Measurements from ENCODE around the gene POLN. TPM values are rescaled to one million over a fixed set of nuclear protein-coding genes. Genes with fewer than 3 reads are reported as not detected.

POLN gene
- total RNA-seq, 1 donor from 2014 or later, result 0.29 TPM

- TF ChIP-seq CTCF (conservative IDR thresholded peaks at IDR 0.05; ENCODE audit: low read depth, low read length), result no peak
- DNase-seq (ENCODE audit: low read depth), result no peak
- no peak overlapping the region for H3K4me3 ChIP-seq (ENCODE audit: low read depth, low read length)
Measured at GRCh38 chr4:2057382-2058065, 184.4 kb downstream of the POLN start.

GRCh38 chr4:2054217-2054616 lies 187.7 kb downstream of the POLN start:
- no peak overlapping the region for H3K4me3 ChIP-seq (ENCODE audit: low read depth, low read length)
- no peak for TF ChIP-seq CTCF (conservative IDR thresholded peaks at IDR 0.05; ENCODE audit: low read depth, low read length)
- no peak for DNase-seq (ENCODE audit: low read depth)

GRCh38 chr4:2051086-2051485 lies 190.8 kb downstream of the POLN start:
- H3K4me3 ChIP-seq (ENCODE audit: low read depth, low read length), result no peak overlapping the region
- TF ChIP-seq CTCF (conservative IDR thresholded peaks at IDR 0.05; ENCODE audit: low read depth, low read length), result no peak
- no peak for DNase-seq (ENCODE audit: low read depth)

GRCh38 chr4:2049811-2050210 lies 192.1 kb downstream of the POLN start:
- H3K4me3 ChIP-seq (ENCODE audit: low read depth, low read length), result no peak overlapping the region
- no peak for TF ChIP-seq CTCF (conservative IDR thresholded peaks at IDR 0.05; ENCODE audit: low read depth, low read length)
- DNase-seq (ENCODE audit: low read depth), result no peak

GRCh38 chr4:2049381-2049780 lies 192.5 kb downstream of the POLN start:
- TF ChIP-seq CTCF (conservative IDR thresholded peaks at IDR 0.05; ENCODE audit: low read depth, low read length), result no peak
- DNase-seq (ENCODE audit: low read depth), result no peak
- no peak overlapping the region for H3K4me3 ChIP-seq (ENCODE audit: low read depth, low read length)

GRCh38 chr4:2048831-2049230 lies 193.1 kb downstream of the POLN start:
- TF ChIP-seq CTCF (conservative IDR thresholded peaks at IDR 0.05; ENCODE audit: low read depth, low read length), result no peak
- no peak for DNase-seq (ENCODE audit: low read depth)

More at GRCh38 chr4:2048831-2049230, 193.1 kb downstream of the POLN start:
- no peak overlapping the region for H3K4me3 ChIP-seq (ENCODE audit: low read depth, low read length)
